SK-N-MC (cell line): ENCODE results near the gene SLC6A4.

Experiments
- EZH2 ChIP-seq: fragments of 200-600 bp; sonication (generic); IDR thresholded peaks from one replicate; pipeline ENCODE4 v1.6.1; 2017; ENCODE audit warnings: antibody characterized with exemption
- POLR2AphosphoS5 ChIP-seq: IDR thresholded peaks from 2 replicates; pipeline ENCODE4 v1.6.1; 2012; ENCODE audit warnings: mild to moderate bottlenecking, low read depth, low read length, borderline replicate concordance

GRCh38 chr17:30199600-30199999 is 35.9 kb downstream of the SLC6A4 start:
- no peak for TF ChIP-seq POLR2AphosphoS5
- TF ChIP-seq EZH2 = no peak
